ENCODE data around the gene CSE1L.
"Not testable (repeated sequence)": the region's sequence is repeated elsewhere in the genome, so short reads cannot be mapped to it uniquely, and the experiment has no call there.

CSE1L gene, protein sequence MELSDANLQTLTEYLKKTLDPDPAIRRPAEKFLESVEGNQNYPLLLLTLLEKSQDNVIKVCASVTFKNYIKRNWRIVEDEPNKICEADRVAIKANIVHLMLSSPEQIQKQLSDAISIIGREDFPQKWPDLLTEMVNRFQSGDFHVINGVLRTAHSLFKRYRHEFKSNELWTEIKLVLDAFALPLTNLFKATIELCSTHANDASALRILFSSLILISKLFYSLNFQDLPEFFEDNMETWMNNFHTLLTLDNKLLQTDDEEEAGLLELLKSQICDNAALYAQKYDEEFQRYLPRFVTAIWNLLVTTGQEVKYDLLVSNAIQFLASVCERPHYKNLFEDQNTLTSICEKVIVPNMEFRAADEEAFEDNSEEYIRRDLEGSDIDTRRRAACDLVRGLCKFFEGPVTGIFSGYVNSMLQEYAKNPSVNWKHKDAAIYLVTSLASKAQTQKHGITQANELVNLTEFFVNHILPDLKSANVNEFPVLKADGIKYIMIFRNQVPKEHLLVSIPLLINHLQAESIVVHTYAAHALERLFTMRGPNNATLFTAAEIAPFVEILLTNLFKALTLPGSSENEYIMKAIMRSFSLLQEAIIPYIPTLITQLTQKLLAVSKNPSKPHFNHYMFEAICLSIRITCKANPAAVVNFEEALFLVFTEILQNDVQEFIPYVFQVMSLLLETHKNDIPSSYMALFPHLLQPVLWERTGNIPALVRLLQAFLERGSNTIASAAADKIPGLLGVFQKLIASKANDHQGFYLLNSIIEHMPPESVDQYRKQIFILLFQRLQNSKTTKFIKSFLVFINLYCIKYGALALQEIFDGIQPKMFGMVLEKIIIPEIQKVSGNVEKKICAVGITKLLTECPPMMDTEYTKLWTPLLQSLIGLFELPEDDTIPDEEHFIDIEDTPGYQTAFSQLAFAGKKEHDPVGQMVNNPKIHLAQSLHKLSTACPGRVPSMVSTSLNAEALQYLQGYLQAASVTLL

DNA sequence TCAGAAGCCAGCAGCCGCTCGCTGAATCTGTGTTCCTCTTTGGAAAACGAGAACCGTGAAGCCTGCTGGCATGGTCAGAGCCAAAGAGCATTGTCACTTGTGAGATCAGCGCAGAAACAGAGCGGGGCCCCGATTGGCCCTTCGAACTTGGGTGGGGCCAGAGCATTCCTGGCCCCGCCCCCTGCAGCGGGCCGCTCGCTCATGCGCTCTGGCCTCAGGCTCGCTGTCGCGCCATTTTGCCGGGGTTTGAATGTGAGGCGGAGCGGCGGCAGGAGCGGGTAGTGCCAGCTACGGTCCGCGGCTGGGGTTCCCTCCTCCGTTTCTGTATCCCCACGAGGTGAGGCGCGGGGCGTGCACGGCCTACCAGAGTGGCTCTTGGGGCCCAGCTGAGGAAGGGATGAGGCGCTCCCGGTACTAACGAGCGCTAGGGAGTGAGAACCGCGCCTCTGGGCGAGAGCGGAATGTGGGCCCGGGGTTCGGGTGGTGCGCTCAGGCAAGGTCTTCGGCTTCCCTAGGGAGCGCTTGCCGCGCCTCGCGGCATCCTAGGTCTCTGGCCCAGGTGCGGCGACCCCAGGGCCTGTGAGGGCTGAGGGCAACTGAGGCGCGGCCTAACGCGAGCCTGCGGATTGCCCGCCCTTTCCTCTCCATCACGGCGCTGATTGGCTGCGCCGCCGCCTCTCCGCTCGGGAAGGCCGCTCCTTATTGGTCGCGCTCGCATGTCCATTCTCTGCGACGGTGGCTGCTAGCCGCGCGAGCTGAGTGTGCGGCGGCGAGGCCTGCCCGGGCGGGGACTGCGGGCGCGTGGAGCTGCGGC lies at the start of gene CSE1L:
Gene CSE1L, plus strand, starts transcription at position 226 of the 814 bp plus-strand sequence. CDS start 12,152 bp downstream, outside the sequence.
- DNase-seq = peak; percentile 94

- DNase-seq = peak; percentile 58
Measured at GRCh38 chr20:48999890-49000870, 45.9 kb upstream of the CSE1L start.

- no peak for DNase-seq
Measured at GRCh38 chr20:49001741-49002140, 44.4 kb upstream of the CSE1L start.

GRCh38 chr20:49006446-49006980 lies 39.6 kb upstream of the CSE1L start:
- no peak for DNase-seq

DNA sequence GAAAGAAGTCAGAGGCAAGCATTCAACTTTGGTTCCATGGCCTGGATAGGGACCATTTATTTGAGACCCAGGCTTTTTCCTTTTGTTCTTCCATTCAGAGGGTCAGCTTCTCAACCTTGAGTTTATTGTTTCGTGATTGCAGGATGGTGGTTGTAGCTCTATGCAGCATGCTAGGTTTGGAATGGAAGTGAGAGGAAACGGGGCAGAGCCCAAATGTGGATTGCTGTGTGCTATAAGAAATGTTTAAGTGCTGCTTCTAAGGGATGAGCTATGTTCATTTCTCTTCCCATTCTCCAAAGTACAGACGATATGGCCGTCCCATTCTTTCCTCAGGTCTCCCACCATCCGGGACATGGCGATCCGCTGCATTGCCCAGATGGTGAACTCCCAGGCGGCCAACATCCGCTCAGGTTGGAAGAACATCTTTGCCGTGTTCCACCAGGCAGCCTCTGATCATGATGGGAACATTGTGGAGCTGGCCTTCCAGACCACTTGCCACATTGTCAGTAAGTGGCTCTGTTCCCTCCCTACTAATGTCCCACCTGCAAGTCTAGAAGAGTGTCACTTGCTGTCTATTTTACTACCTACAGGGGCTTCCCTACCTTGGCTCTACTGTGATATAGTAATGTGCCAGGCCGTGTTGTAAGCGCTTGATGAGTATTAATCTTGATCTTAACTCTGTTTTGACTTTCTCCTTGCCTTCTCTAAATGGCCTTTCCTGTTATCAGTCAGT lies 36.0 kb upstream of the CSE1L start:
- no peak for DNase-seq

DNA sequence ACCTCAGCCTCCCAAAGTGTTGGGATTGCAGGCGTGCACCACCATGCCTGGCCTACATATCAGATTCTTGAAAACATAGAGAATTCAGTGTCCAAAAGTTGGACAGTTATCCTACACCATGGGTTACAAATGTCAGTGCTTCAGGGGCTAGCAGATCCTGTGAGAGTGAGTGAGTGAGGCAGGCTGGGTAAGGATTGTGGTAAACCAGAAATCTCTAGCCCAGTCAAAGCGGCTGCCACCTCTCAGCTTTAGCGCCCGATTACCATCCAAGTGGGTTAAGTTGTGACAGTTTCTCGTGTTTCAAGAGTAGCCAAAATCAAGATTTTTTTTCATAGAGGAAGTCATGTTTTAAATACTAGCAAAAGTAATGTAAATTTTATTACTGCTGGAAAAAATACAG lies 21.9 kb upstream of the CSE1L start:
- no peak for DNase-seq

- DNase-seq = not testable (repeated sequence)
Measured at GRCh38 chr20:49028177-49028576, 17.9 kb upstream of the CSE1L start.

DNA sequence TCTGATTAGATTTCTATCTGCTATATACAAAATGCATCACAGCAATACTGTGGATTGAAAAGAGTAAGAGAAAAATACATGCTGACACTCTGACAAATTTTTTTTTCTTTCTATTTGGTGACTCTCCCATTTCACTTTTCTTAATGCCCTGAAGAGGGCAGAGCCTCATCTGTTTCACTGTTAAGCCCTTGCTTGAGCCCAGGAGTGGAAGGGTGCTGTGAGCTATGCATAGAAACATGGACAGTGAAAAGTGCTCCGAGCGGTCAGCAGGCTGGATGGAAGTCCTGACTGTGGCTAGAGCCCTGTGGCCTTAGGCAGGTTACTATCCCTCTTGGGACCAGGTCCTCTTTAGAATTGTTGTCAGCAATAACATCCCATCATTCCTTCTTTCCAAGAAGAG lies 17.4 kb upstream of the CSE1L start:
- DNase-seq = no peak

DNA sequence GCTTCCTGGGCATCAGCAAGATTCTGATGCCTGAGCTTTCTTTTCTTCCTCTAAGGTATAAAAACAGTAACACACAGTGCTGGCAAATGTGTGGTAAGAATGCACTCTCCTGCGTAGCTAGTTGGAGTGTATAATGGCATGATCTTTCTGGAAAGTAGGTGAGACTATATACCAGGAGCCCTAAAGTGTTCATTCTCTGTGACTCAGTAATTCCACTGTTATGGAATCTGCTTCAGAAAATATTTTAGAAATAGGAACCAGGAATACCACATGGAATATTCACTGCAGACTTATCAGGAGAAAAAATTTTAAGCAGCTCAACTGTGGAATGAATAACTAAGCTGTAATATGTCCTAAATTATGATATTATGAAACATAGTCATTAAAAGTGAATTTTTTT lies 16.9 kb upstream of the CSE1L start:
- no peak for DNase-seq

DNA sequence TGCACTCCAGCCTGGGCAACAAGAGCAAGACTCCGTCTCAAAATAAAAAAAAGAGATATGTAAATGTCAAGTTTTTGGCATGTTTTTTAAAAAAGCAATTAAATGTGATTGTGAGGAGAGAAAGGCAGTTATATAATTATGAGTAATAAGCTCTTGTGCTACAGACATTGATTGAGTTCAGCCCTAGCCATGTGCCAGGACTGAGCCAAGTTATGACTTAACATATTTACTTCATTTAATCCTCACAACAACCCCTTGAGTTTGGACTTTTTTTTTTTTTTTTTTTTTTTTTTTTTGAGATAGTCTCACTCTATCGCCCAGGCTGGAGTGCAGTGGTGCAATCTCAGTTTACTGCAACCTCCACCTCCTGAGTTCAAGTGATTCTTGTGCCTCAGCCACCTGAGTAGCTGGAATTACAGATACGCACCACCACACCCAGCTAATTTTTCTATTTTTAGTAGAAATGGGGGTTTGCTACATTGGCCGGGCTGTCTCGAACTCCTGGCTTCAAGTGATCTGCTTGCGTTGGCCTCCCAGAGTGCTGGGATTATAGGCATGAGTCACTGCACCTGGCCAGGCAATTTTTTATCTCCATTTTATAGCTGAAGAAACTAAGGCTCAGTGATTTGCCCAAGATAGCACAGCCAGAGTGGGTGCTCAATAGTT lies 15.0 kb upstream of the CSE1L start:
- no peak for DNase-seq

DNA sequence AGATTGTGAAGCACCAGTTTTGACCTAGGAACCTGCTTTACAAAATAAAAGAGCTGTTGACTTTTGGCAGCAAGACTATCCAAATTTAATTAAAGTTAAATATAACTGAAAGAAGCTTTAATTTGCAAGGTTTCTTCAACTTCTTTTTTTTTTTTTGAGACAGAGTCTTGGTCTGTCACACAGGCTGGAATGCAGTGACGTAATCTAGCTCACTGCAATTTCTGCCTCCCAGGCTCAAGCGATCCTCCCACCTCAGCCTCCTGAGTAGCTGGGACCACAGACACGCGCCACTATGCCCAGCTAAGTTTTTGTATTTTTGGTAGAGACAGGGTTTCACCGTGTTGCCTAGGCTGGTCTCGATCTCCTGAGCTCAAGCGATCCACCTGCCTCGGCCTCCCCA lies 13.7 kb upstream of the CSE1L start:
- DNase-seq = no peak

DNA sequence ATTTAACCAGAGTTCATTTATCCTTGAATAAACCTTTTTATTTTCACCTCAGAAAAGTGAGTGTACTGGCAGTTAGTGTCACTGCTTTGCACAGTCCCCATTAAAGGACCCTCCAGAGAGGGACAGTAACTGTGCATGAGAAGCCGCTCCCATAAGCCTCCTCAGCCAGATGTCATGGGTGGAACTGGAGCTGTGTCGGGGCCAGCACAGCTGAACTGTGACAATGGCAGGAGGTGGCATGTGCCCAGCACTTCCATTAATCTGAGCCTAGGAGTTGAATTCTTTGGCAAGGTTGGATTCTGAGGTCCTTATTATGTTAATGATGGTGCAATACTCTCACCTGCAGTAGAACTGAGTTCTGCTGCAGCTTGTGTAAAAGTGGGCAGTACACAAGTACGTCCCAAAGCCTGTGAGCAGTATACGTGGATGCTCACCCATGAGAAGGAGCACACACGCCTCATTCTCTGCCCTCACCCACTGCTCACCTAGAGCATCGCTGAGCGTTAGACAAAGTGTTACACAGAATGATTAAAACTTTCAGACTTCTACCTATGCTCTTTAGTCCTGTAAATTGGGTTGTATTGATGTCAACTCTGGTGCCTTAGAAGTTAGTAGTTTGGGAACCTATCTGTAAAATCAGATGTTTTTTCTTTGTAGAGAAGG lies 11.9 kb upstream of the CSE1L start:
- DNase-seq = no peak

GRCh38 chr20:49037962-49038387 lies 8.1 kb upstream of the CSE1L start:
- DNase-seq = no peak

GRCh38 chr20:49039854-49040253 lies 6.3 kb upstream of the CSE1L start:
- DNase-seq = no peak

- DNase-seq = no peak
Measured at GRCh38 chr20:49043000-49043399, 3.1 kb upstream of the CSE1L start.

GRCh38 chr20:49045440-49046086 lies 549 bp upstream of the CSE1L start:
- no peak for DNase-seq

DNA sequence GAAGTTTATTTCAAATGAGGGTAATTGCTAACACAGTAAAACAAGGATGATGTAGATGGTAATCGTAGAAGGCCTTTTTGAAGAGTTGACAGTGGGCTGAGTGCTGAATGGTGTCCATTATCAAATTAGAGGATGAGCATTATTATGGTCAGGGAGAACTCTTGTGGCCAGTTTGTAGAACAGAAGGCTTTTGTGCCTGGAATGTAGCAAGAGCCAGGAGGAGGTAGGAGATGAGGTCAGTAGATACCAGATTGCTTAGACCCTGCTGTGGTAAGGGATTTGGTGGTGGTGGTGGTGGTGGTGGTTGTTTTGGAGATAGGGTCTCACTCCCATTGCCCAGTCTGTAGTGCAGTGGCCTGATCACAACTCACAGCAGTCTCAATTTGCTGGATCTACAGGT lies 6.2 kb downstream of the CSE1L start:
- DNase-seq = no peak

- no peak for DNase-seq
Measured at GRCh38 chr20:49054056-49054643, 8.0 kb downstream of the CSE1L start.

All from COR-L47 (cell line).